GM12878 (cell line): ENCODE results near the gene ACACB. TPM values are rescaled to one million over a fixed set of nuclear protein-coding genes. Genes with fewer than 3 reads are reported as not detected.
"Not testable (repeated sequence)": the region's sequence is repeated elsewhere in the genome, so short reads cannot be mapped to it uniquely, and the experiment has no call there.

Experiments used
- ATAC-seq: fragments of 200-7000 bp; cut with Tn5 transposase; 3 replicates; pipeline ENCODE4 v1.9.1; 2020; ENCODE audit warnings: mild to moderate bottlenecking, moderate library complexity
- BruUV-seq: library from RNA; stranded (reverse); fragments of 400-500 nt; replicated peaks from 2 replicates; lab custom pipeline; 2021; lab: Mats Ljungman, UMichigan
- CTCF ChIA-PET: fragments of 300-600 bp; sonication (Branson Sonifier 250); formaldehyde crosslinking; extraction: SDS; loops from one replicate; lab custom pipeline; 2021; ENCODE audit warnings: inconsistent platforms; lab: Yijun Ruan, JAX
- POLR2A ChIA-PET: fragments of 350-600 bp; formaldehyde crosslinking; extraction: SDS; loops from one replicate; lab custom pipeline; 2021; ENCODE audit warnings: inconsistent platforms; lab: Charles Lee
- RAD21 ChIA-PET: fragments of 300-600 bp; sonication (Branson Sonifier 250); formaldehyde crosslinking; loops from one replicate; lab custom pipeline; 2023; ENCODE audit warnings: antibody characterized with exemption; ENCODE audit not compliant: unreplicated experiment; lab: Charles Lee
- SMC1A ChIA-PET: fragments of 300-600 bp; sonication (Branson Sonifier 250); formaldehyde crosslinking; loops from one replicate; lab custom pipeline; 2023; ENCODE audit not compliant: unreplicated experiment, uncharacterized antibody; lab: Charles Lee
- DNase-seq: peaks from one replicate; pipeline ENCODE4 v3.0.0-alpha.2; 2011; ENCODE audit warnings: low read depth, low spot score
- FAIRE-seq: peaks from 3 replicates; lab custom pipeline; 2011; peaks lifted over from hg19 to GRCh38; lab: Jason Lieb, UNC
- H2AFZ ChIP-seq: 2 replicates; pipeline ENCODE4 v1.6.0; 2011; ENCODE audit warnings: low read depth, low read length, control low read depth; ENCODE audit not compliant: control insufficient read depth
- H3K27ac ChIP-seq: 2 replicates; pipeline ENCODE4 v1.5.1; 2011; ENCODE audit warnings: control low read depth; ENCODE audit not compliant: control insufficient read depth, insufficient read depth
- H3K27me3 ChIP-seq, 2 experiments: replicated peaks in 1 of 2; 2 replicates each; pipeline versions ENCODE4 v1.6.0 to v1.6.1; 2011; ENCODE audit warnings: low read length in 1 of 2; ENCODE audit not compliant: control insufficient read depth in 2 of 2, insufficient read depth in 2 of 2
- H3K36me3 ChIP-seq, 2 experiments: 2 replicates each; pipeline ENCODE4 v1.5.1; 2011; ENCODE audit warnings: low read length in 1 of 2; ENCODE audit not compliant: control insufficient read depth in 2 of 2, insufficient read depth in 2 of 2
- H3K4me1 ChIP-seq: 2 replicates; pipeline ENCODE4 v1.6.1; 2011; ENCODE audit warnings: mild to moderate bottlenecking, low read length, moderate library complexity, mixed read lengths; ENCODE audit not compliant: control insufficient read depth, insufficient read depth
- H3K4me2 ChIP-seq: 2 replicates; pipeline ENCODE4 v1.6.0; 2011; ENCODE audit warnings: control low read depth; ENCODE audit not compliant: control insufficient read depth, insufficient read depth
- H3K4me3 ChIP-seq: fragments of 200-600 bp; sonication (generic); 2 replicates; pipeline ENCODE4 v1.5.1; 2016
- H3K79me2 ChIP-seq: 2 replicates; pipeline ENCODE4 v1.6.0; 2011; ENCODE audit warnings: low read length; ENCODE audit not compliant: control insufficient read depth, insufficient read depth
- H3K9ac ChIP-seq: 2 replicates; pipeline ENCODE4 v1.8.0; 2011; ENCODE audit warnings: low read length, control low read depth, mixed read lengths; ENCODE audit not compliant: control insufficient read depth, insufficient read depth
- H3K9me3 ChIP-seq: replicated peaks from 3 replicates; pipeline ENCODE4 v1.5.1; 2011; ENCODE audit warnings: mild to moderate bottlenecking, low read length; ENCODE audit not compliant: control insufficient read depth, insufficient read depth
- H4K20me1 ChIP-seq: 2 replicates; pipeline ENCODE4 v1.6.0; 2011; ENCODE audit not compliant: control insufficient read depth, insufficient read depth
- CTCF ChIP-seq, 3 experiments: IDR thresholded peaks in 2 of 3; conservative IDR thresholded peaks in 1 of 3; 2 replicates each; pipeline ENCODE4 v1.5.1; 2011; ENCODE audit warnings: low read depth in 3 of 3, low read length in 3 of 3, mild to moderate bottlenecking in 3 of 3, control low read depth in 2 of 3, moderate library complexity in 2 of 3, inconsistent platforms in 1 of 3, mixed read lengths in 1 of 3; ENCODE audit not compliant: control insufficient read depth in 2 of 3, insufficient read depth in 1 of 3; ENCODE audit errors: extremely low read depth in 1 of 3
- SRF ChIP-seq, 2 experiments: IDR thresholded peaks; 2 replicates each; pipeline ENCODE4 v1.6.1; 2011; ENCODE audit warnings: low read depth in 2 of 2, low read length in 2 of 2, mild to moderate bottlenecking in 1 of 2, moderate library complexity in 1 of 2
- WGBS: methylation state at CpG from one replicate; pipeline ENCODE4 v1.1.6; 2016; ENCODE audit warnings: low lambda C conversion rate; ENCODE audit not compliant: insufficient replicate concordance, insufficient coverage; ENCODE audit errors: missing lambda C conversion rate; 5-methylcytosine and 5-hydroxymethylcytosine counted together
- in situ Hi-C: fragments of 300-500 bp; cut with MboI; formaldehyde crosslinking; loops from 9 replicates; pipeline ENCODE4 v1.14.3; 2018; ENCODE audit warnings: mixed read lengths
- intact Hi-C: fragments of 100-400 bp; cut with micrococcal nuclease; formaldehyde crosslinking; loops from one replicate; pipeline ENCODE4 v1.14.2; 2022; ENCODE audit not compliant: unreplicated experiment
- polyA plus RNA-seq, 11 experiments: library from polyadenylated mRNA; depleted of rRNA in 4 of 11; unstranded in 6 of 11; stranded (reverse) in 5 of 11; fragments of >200 nt; fragmentation: Nextera tagmentation in 4 of 11; fragmentation: Illumina TruSeq in 1 of 11; extraction: Ambion mirVana in 4 of 11; extraction: Trizol in 1 of 11; gene quantifications; 1 replicate in 1 of 11; 2 replicates in 10 of 11; pipeline versions ENCODE4 v1.2.1 to v1.2.3, GENCODE V29; 2011 to 2016; ENCODE audit warnings: inconsistent platforms in 2 of 11, missing spikeins in 2 of 11, low read depth in 1 of 11
- total RNA-seq, 4 experiments: library from RNA; depleted of rRNA in 3 of 4; stranded (reverse); fragments of >200 nt in 3 of 4; fragmentation: Illumina TruSeq in 1 of 4; extraction: Trizol in 1 of 4; gene quantifications; 2 replicates each; pipeline versions ENCODE4 v1.2.1 to v1.2.3, GENCODE V29; 2013 to 2021

ACACB gene
- total and polyA plus RNA-seq, 10 of the 15 experiments (the other 5 are each of a cell fraction or from before 2014, with no cell fraction given) = 0.05 to 1.9 (median 0.38) TPM; not detected in 2

GRCh38 chr12:109170324-109170723 is 53.9 kb downstream of the ACACB start (continued):
- TF ChIP-seq CTCF (IDR thresholded peaks at IDR 0.05 in 2 of 3, conservative IDR thresholded peaks at IDR 0.05 in 1 of 3; ENCODE audit: control insufficient read depth in 2 of 3, extremely low read depth in 1 of 3, insufficient read depth in 1 of 3, low read depth in 3 of 3, low read length in 3 of 3) (no peak), SRF (IDR thresholded peaks at IDR 0.05; ENCODE audit: low read depth in 2 of 2, low read length in 2 of 2) (no peak)
- TF ChIP-seq, all 136 proteins: peak for 0

- intact Hi-C loops, H3K4me1 ChIP-seq, DNase-seq, POLR2A ChIA-PET, H3K27ac ChIP-seq, H3K79me2 ChIP-seq, H4K20me1 ChIP-seq, H3K4me2 ChIP-seq, H3K9ac ChIP-seq, H3K36me3 ChIP-seq, H3K9me3 ChIP-seq, ATAC-seq, CTCF ChIA-PET, H2AFZ ChIP-seq, H3K27me3 ChIP-seq, in situ Hi-C loops, BruUV-seq, SMC1A ChIA-PET, FAIRE-seq, H3K4me3 ChIP-seq: not testable (repeated sequence)
- RAD21 ChIA-PET = interaction anchor here (0.6 kb wide), 1 partner anchor 49 kb away, joined by 3 read pairs; no protein-coding TSS in a partner anchor
- 66% methylated on average over 6 of the region's 6 CpGs for WGBS
Measured at GRCh38 chr12:109172787-109173186, 56.4 kb downstream of the ACACB start.
